AML-193 (cell line): Measurements from ENCODE around the gene ABLIM1.

Experiments
- DNase-seq, 2 experiments: peaks; one replicate each; lab custom pipeline; 2025; lab: John Stamatoyannopoulos, UW

Gene ABLIM1

DNA sequence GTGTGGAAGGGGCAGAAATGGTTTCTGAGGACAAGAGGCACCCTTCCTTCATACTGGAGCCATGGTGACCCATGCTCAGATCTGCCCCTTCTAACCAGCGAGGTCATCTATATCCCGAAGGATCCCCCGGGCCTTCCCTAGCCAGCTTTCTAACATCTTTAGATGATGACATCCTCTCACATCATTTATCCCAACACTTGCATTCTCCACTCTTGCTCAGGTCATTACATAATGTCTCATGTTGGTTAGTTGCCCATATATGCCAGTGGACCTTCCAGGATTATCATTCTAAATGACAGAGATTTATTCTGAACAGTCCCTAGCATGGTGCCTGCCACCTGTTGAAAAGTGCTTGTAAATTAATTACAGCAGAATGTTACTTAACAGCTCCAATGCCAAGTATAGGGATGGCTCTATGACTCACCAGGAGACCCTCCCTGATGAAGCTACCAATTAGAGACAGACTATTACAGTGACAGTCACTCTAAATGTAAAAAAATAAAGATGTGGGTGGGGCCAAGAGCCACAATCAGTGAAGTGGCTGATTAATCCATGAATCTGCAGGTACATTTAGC lies 22.6 kb upstream of the ABLIM1 start:
- DNase-seq = no peak

GRCh38 chr10:114679552-114679951 lies 21.5 kb upstream of the ABLIM1 start:
- DNase-seq = no peak

GRCh38 chr10:114678820-114679219 lies 20.7 kb upstream of the ABLIM1 start:
- DNase-seq = no peak

GRCh38 chr10:114678336-114678735 lies 20.3 kb upstream of the ABLIM1 start:
- DNase-seq = no peak

- DNase-seq = peak; percentile 49 to 66
Observed at GRCh38 chr10:114674346-114674745, 16.3 kb upstream of the ABLIM1 start.

DNA sequence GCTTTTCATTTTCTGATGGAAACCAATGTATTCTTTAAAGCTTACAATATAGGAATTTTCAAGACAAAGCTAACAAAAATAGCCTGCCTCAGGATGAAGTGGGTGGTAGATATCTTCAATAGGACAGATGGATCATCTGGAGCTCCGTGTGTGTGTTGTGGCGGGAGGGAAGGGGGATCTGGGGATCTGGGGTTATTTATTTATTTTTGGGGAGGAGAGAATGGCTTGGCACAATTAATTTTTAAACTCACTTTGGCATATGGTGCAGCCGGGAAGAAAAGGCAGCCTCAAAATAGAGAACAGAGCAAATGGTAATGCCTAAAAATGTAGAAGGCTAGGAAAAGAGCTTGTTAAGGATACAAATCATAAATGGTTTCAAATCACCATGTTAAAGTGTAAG lies 11.6 kb upstream of the ABLIM1 start:
- no peak for DNase-seq

- no peak for DNase-seq
Observed at GRCh38 chr10:114668375-114669080, 10.5 kb upstream of the ABLIM1 start.

DNA sequence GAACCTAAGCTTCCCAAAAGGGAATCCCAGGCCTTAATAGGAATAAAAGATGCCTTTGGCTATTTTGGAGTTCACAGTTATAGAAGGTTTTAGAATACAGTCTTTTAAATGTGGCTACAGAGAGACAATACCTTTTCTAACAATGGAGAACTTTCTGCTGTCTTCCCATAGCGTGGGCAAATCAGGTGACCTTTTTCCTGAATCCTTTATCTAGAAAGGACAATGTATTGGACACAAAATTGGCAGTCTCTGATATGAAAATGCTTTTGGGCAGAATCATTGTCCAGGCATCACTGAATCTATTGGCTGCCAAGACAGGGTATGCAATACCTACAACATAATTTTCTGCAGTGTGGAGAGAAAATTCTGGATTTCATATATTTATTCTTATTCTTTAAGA lies 7.8 kb upstream of the ABLIM1 start:
- DNase-seq = no peak

DNA sequence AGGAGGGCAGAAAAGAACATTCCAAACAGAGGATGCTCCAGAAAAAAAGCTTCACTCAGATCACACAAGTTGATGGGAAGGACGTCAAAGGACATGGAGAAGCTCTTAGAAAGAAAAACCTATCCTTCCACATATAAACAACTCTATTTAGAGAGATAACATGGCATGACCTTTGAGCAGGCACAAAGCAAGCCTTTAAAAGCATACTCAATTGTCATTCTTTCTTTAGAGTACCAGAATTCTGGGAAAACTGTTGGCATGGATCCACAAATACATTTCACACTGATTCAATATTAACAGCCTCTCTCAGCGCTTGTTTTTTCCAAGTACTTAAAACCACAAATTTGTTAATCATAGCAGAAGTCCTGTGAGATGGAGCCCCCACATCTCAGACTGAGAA lies 7.3 kb upstream of the ABLIM1 start:
- DNase-seq = no peak

DNA sequence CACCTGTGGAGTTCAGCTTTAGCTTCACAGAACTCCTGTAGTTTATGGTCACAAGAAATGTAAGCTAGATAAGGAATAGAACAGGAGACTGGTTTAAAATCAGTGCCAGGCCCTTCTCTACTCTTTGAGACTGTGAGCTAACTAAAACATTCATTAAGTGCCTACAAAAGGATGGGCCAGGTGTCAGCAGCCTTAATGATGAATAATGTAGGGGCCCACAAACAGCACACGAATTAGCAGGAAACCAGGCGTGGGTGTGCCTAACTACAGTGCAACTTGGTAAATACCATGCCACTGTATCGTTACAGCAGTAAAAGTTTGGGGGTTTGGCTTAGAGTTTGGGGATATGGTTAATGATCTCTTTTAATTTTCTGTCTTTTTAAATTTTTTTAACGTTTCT lies 6.1 kb upstream of the ABLIM1 start:
- no peak for DNase-seq

- no peak for DNase-seq
Observed at GRCh38 chr10:114663626-114664025, 5.6 kb upstream of the ABLIM1 start.

DNA sequence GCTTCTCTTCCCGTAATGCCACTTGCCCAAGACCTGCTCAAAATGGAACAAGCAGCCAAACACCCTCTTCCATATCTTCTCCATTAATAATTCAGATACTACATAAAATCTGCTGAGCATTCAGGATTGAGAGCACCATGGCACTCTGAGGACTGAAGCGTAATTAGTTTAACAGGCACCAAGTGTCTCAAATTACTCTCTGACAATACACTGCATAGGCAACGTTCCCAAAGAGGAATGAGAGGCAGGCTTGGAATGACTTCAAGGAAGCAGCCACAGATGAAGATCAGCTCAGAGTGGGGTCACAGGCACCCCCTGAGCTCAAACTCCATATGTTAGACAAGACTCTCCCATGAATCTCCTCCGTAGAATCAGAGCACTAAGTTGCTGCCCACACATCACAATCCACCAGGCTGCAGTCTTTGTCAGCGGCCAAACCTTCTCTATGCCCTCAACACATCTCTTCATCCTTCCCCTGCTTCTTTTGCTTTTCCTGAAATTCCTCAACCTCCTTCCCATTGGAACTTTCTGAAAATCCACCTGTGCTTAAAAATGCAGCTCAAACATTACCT lies 4.7 kb upstream of the ABLIM1 start:
- DNase-seq = no peak

DNA sequence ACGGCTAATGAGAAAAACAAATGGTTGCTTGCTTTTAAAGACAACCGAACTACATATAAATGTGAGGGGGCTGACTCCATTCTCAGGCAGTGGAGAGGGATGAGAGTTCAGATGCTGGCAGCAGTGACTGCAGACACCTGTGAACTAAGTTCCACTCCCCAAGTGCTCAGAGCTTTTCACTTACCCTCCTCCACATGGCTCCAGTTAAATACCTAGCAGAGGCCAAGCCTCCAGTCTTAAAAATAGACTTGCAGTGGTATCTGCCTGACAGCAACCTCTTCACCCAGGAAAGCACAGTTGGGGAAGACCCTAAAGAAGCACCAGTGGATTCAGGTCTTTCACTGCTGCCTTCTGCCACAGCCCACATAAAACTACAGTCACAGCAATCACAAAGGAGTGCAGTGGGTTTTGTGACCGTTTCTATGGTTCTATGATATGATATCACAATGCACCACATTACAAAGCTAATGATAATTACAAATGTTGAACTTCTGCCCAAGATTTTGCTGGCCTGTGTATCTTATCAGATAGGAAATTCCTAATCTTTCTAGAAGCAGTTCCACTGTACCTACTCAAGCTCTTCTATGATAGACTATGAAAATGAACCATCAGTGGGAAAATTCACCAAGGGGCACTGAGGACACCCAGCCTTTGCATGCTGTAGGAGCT lies 3.3 kb upstream of the ABLIM1 start:
- no peak for DNase-seq

GRCh38 chr10:114655671-114656070 lies 2.4 kb downstream of the ABLIM1 start:
- DNase-seq = no peak

GRCh38 chr10:114654822-114655575 lies 3.1 kb downstream of the ABLIM1 start:
- no peak for DNase-seq

DNA sequence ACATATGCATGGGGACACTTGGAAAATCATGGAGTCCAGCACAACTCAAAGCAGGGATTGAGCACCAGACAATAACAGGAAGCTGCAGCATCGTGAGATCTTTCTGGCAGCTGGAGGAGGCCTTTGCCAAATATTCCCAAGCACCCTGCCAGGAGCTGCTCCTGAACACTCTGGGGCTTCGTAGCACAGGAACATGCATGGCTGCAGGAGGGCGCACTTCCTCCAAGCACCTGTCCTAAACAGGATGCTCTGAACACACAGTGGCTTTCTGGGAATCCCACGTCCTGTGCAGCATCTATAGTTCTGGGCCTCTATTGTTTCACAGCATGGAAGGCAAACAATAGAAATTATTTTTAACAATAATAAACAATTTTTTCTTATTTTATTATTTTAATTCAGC lies 4.1 kb downstream of the ABLIM1 start:
- DNase-seq = no peak

- no peak for DNase-seq
Observed at GRCh38 chr10:114652402-114653368, 5.4 kb downstream of the ABLIM1 start.

DNA sequence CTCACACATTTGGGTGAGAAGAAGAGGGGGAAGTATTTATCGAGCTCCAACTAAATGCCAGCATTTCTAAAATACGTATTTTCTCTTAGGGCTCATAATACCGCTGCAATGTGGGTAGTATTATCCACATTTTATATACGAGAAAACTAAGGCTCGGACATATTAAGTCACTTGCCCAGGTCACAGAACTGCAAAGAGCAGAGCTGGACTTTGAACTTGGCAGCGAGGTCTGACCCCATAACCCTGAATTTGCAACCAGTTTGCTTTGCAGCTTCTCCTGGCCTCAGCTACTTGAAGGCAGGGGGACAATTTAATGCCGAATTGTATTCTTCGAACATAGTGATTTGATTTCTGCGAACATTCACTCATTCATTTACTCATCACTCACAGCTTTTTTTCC lies 7.2 kb downstream of the ABLIM1 start:
- no peak for DNase-seq

- DNase-seq = no peak
Observed at GRCh38 chr10:114650266-114650665, 7.8 kb downstream of the ABLIM1 start.

GRCh38 chr10:114649217-114649903 lies 8.7 kb downstream of the ABLIM1 start:
- DNase-seq = no peak

DNA sequence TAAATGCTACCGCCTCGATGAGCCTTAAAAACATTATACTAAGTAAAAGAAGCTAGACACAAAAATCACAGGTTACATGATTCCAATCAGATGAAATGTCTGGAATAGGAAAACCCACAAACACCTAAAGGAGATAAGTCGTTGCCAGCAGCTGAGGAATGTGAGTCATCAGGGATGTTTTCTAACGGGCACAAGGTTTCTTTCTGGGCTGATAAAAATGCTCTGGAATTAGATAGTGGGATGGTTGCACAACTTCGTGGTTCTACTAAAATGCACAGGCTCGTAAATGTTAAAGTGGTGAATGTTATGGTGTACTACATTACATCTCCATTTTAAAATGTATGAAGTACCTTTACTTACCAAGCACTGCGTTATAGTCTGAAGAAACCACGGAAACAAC lies 9.7 kb downstream of the ABLIM1 start:
- DNase-seq = no peak
